Liver (tissue), 9 donors: Measurements from ENCODE around the gene COX7A2. TPM values are rescaled to one million over a fixed set of nuclear protein-coding genes. Genes with fewer than 3 reads are reported as not detected.

Experiments used
- DNase-seq: peaks from one replicate; pipeline ENCODE4 v3.0.0-alpha.2; 2017; ENCODE audit warnings: low spot score
- H3K27ac ChIP-seq, 2 donors: one replicate each; pipeline ENCODE4 v1.7.0; 2013; ENCODE audit warnings: inconsistent platforms in 2 of 2, low read length in 2 of 2, control low read depth in 1 of 2, low read depth in 1 of 2, mild to moderate bottlenecking in 1 of 2
- H3K27me3 ChIP-seq, 4 donors: one replicate each; pipeline versions ENCODE4 v1.6.1 to v1.7.0; 2013; ENCODE audit warnings: low read length in 3 of 4, inconsistent platforms in 1 of 4, mild to moderate bottlenecking in 1 of 4, moderate library complexity in 1 of 4; ENCODE audit not compliant: control insufficient read depth in 4 of 4, insufficient read depth in 4 of 4
- H3K36me3 ChIP-seq, 4 donors: one replicate each; pipeline versions ENCODE4 v1.6.1 to v1.7.0; 2013; ENCODE audit warnings: low read length in 3 of 4, mild to moderate bottlenecking in 3 of 4, low read depth in 1 of 4, moderate library complexity in 1 of 4; ENCODE audit not compliant: control insufficient read depth in 4 of 4, insufficient read depth in 3 of 4
- H3K4me1 ChIP-seq, 4 donors: one replicate each; pipeline versions ENCODE4 v1.6.1 to v1.7.0; 2013; ENCODE audit warnings: low read length in 3 of 4, mild to moderate bottlenecking in 3 of 4, moderate library complexity in 1 of 4; ENCODE audit not compliant: control insufficient read depth in 4 of 4, insufficient read depth in 4 of 4
- H3K4me3 ChIP-seq, 3 donors: one replicate each; pipeline versions ENCODE4 v1.6.1 to v1.7.0; 2013; ENCODE audit warnings: low read length in 3 of 3, control low read depth in 1 of 3, low read depth in 1 of 3, mild to moderate bottlenecking in 1 of 3
- H3K9ac ChIP-seq, 2 donors: one replicate each; pipeline ENCODE4 v1.7.0; 2013; ENCODE audit warnings: low read length in 2 of 2, mild to moderate bottlenecking in 2 of 2, moderate library complexity in 2 of 2, control low read depth in 1 of 2, low read depth in 1 of 2
- H3K9me3 ChIP-seq, 4 donors: one replicate each; pipeline versions ENCODE4 v1.6.1 to v1.7.0; 2013; ENCODE audit warnings: low read length in 3 of 4; ENCODE audit not compliant: control insufficient read depth in 4 of 4
- EGR1 ChIP-seq, 2 donors: IDR thresholded peaks; 2 replicates each; pipeline ENCODE4 v1.6.1; 2016 to 2018; ENCODE audit warnings: antibody characterized with exemption in 2 of 2, low read depth in 2 of 2
- FOXA1 ChIP-seq: IDR thresholded peaks from 2 replicates; pipeline ENCODE4 v1.6.1; 2016; ENCODE audit warnings: antibody characterized with exemption
- FOXA2 ChIP-seq: IDR thresholded peaks from 2 replicates; pipeline ENCODE4 v1.6.1; 2016; ENCODE audit warnings: antibody characterized with exemption
- GABPA ChIP-seq, 2 donors: IDR thresholded peaks in 1 of 2; conservative IDR thresholded peaks in 1 of 2; 2 replicates each; pipeline ENCODE4 v1.6.1; 2016; ENCODE audit warnings: antibody characterized with exemption in 2 of 2, mild to moderate bottlenecking in 1 of 2, moderate library complexity in 1 of 2
- HNF4A ChIP-seq, 2 donors: conservative IDR thresholded peaks; 2 replicates each; pipeline ENCODE4 v1.6.1; 2016; ENCODE audit warnings: antibody characterized with exemption in 2 of 2, mild to moderate bottlenecking in 2 of 2
- HNF4G ChIP-seq: IDR thresholded peaks from 2 replicates; pipeline ENCODE4 v1.6.1; 2016; ENCODE audit warnings: antibody characterized with exemption
- JUND ChIP-seq, 2 donors: IDR thresholded peaks; 2 replicates each; pipeline ENCODE4 v1.6.1; 2016; ENCODE audit warnings: antibody characterized with exemption in 2 of 2
- NR2F2 ChIP-seq: IDR thresholded peaks from 2 replicates; pipeline ENCODE4 v1.6.1; 2016; ENCODE audit warnings: antibody characterized with exemption
- RAD21 ChIP-seq, 2 donors: IDR thresholded peaks; 2 replicates each; pipeline ENCODE4 v1.6.1; 2016; ENCODE audit warnings: antibody characterized with exemption in 2 of 2, mild to moderate bottlenecking in 2 of 2
- RXRA ChIP-seq, 2 donors: IDR thresholded peaks; 2 replicates each; pipeline ENCODE4 v1.6.1; 2017 to 2018; ENCODE audit warnings: antibody characterized with exemption in 2 of 2, mild to moderate bottlenecking in 1 of 2
- SP1 ChIP-seq: IDR thresholded peaks from 2 replicates; pipeline ENCODE4 v1.6.1; 2018; ENCODE audit warnings: antibody characterized with exemption, mild to moderate bottlenecking
- TAF1 ChIP-seq: conservative IDR thresholded peaks from 2 replicates; pipeline ENCODE4 v1.6.1; 2016; ENCODE audit warnings: antibody characterized with exemption, mild to moderate bottlenecking
- YY1 ChIP-seq: IDR thresholded peaks from 2 replicates; pipeline ENCODE4 v1.6.1; 2016; ENCODE audit warnings: antibody characterized with exemption, mild to moderate bottlenecking
- WGBS: extraction: QIAGEN DNeasy Blood & Tissue Kit; methylation state at CpG from one replicate; pipeline ENCODE4 v1.1.7; 2013; 5-methylcytosine and 5-hydroxymethylcytosine counted together
- polyA plus RNA-seq, 2 donors: library from polyadenylated mRNA; stranded (reverse) in 1 of 2; unstranded in 1 of 2; fragments of 200-250 nt in 1 of 2; fragments of >200 nt in 1 of 2; fragmentation: Nextera tagmentation in 1 of 2; extraction: Ambion mirVana in 1 of 2; gene quantifications; one replicate each; pipeline versions ENCODE4 v1.2.1 to v1.2.3, GENCODE V29; 2013 to 2015
- total RNA-seq, 2 donors: library from RNA; depleted of rRNA; stranded (reverse); fragments of >200 nt; gene quantifications; one replicate each; pipeline ENCODE4 v1.2.3, GENCODE V29; 2014
- TF ChIP-seq, protein P1 (sequence below): IDR thresholded peaks from 2 replicates; pipeline ENCODE4 v1.6.1; 2016; ENCODE audit warnings: antibody characterized with exemption, mild to moderate bottlenecking
- TF ChIP-seq, protein P2 (sequence below): IDR thresholded peaks from 2 replicates; pipeline ENCODE4 v1.6.1; 2016; ENCODE audit warnings: antibody characterized with exemption
- TF ChIP-seq, protein P3 (sequence below): IDR thresholded peaks from 2 replicates; pipeline ENCODE4 v1.6.1; 2016; ENCODE audit warnings: antibody characterized with exemption
- TF ChIP-seq, protein P4 (sequence below): fragments of 150-350 bp; IDR thresholded peaks from 2 replicates; pipeline ENCODE4 v1.5.1; 2017; ENCODE audit warnings: improper control_type of control experiment, low read depth, low read length; ENCODE audit not compliant: missing input control
- TF ChIP-seq, protein P5 (sequence below): IDR thresholded peaks from 2 replicates; pipeline ENCODE4 v1.6.1; 2016; ENCODE audit warnings: antibody characterized with exemption
- donor health status: healthy.
- donor health status: healthy.
- donor health status: healthy.
- donor health status: healthy.
- donor health status: healthy.

Gene COX7A2
- total and polyA plus RNA-seq, 4 donors = 69.8 to 583 (median 289) TPM

DNA sequence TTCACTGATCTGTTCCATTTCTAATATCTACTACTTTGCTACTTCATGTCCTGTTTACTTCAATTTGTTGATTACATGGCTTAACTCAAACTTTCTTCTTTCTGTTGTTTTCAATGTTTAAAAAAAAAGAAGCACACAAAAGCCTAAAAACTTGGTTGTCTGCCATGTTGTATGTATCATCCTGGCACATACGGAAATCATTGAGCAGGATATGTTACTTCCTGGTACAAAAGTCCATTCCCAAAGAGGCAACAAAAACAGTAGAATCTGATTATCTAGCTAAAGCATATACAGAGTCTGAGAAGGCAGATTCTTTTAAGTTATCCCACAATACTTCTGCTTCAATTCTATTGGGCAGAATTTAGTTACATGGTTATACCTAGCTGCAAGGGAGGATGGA, 23.2 kb downstream of the COX7A2 start:
- TF ChIP-seq GABPA (IDR thresholded peaks at IDR 0.05 in 1 of 2, conservative IDR thresholded peaks at IDR 0.05 in 1 of 2) (peak in 1 of 2 donors; percentile 61), TAF1 (no peak), EGR1 (IDR thresholded peaks at IDR 0.05; ENCODE audit: low read depth in 2 of 2) (peak in 1 of 2 donors; percentile 11), NR2F2 (no peak), HNF4A (conservative IDR thresholded peaks at IDR 0.05) (peak; percentile 75 to 76), RAD21 (IDR thresholded peaks at IDR 0.05) (no peak), YY1 (peak; percentile 42), JUND (IDR thresholded peaks at IDR 0.05) (no peak), SP1 (peak; percentile 51), FOXA2 (no peak), HNF4G (no peak), FOXA1 (no peak), RXRA (IDR thresholded peaks at IDR 0.05) (no peak)
- TF ChIP-seq, protein P1, sequence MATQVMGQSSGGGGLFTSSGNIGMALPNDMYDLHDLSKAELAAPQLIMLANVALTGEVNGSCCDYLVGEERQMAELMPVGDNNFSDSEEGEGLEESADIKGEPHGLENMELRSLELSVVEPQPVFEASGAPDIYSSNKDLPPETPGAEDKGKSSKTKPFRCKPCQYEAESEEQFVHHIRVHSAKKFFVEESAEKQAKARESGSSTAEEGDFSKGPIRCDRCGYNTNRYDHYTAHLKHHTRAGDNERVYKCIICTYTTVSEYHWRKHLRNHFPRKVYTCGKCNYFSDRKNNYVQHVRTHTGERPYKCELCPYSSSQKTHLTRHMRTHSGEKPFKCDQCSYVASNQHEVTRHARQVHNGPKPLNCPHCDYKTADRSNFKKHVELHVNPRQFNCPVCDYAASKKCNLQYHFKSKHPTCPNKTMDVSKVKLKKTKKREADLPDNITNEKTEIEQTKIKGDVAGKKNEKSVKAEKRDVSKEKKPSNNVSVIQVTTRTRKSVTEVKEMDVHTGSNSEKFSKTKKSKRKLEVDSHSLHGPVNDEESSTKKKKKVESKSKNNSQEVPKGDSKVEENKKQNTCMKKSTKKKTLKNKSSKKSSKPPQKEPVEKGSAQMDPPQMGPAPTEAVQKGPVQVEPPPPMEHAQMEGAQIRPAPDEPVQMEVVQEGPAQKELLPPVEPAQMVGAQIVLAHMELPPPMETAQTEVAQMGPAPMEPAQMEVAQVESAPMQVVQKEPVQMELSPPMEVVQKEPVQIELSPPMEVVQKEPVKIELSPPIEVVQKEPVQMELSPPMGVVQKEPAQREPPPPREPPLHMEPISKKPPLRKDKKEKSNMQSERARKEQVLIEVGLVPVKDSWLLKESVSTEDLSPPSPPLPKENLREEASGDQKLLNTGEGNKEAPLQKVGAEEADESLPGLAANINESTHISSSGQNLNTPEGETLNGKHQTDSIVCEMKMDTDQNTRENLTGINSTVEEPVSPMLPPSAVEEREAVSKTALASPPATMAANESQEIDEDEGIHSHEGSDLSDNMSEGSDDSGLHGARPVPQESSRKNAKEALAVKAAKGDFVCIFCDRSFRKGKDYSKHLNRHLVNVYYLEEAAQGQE = no peak
- TF ChIP-seq, protein P2, sequence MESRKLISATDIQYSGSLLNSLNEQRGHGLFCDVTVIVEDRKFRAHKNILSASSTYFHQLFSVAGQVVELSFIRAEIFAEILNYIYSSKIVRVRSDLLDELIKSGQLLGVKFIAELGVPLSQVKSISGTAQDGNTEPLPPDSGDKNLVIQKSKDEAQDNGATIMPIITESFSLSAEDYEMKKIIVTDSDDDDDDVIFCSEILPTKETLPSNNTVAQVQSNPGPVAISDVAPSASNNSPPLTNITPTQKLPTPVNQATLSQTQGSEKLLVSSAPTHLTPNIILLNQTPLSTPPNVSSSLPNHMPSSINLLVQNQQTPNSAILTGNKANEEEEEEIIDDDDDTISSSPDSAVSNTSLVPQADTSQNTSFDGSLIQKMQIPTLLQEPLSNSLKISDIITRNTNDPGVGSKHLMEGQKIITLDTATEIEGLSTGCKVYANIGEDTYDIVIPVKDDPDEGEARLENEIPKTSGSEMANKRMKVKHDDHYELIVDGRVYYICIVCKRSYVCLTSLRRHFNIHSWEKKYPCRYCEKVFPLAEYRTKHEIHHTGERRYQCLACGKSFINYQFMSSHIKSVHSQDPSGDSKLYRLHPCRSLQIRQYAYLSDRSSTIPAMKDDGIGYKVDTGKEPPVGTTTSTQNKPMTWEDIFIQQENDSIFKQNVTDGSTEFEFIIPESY = no peak
- TF ChIP-seq, protein P3, sequence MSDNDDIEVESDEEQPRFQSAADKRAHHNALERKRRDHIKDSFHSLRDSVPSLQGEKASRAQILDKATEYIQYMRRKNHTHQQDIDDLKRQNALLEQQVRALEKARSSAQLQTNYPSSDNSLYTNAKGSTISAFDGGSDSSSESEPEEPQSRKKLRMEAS = peak; percentile 47
- TF ChIP-seq, protein P4, sequence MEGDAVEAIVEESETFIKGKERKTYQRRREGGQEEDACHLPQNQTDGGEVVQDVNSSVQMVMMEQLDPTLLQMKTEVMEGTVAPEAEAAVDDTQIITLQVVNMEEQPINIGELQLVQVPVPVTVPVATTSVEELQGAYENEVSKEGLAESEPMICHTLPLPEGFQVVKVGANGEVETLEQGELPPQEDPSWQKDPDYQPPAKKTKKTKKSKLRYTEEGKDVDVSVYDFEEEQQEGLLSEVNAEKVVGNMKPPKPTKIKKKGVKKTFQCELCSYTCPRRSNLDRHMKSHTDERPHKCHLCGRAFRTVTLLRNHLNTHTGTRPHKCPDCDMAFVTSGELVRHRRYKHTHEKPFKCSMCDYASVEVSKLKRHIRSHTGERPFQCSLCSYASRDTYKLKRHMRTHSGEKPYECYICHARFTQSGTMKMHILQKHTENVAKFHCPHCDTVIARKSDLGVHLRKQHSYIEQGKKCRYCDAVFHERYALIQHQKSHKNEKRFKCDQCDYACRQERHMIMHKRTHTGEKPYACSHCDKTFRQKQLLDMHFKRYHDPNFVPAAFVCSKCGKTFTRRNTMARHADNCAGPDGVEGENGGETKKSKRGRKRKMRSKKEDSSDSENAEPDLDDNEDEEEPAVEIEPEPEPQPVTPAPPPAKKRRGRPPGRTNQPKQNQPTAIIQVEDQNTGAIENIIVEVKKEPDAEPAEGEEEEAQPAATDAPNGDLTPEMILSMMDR = no peak
- TF ChIP-seq, protein P5, sequence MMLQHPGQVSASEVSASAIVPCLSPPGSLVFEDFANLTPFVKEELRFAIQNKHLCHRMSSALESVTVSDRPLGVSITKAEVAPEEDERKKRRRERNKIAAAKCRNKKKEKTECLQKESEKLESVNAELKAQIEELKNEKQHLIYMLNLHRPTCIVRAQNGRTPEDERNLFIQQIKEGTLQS = no peak
- H3K9ac ChIP-seq = no peak overlapping the region
- 14% methylated on average over 1 of the region's 1 CpG for WGBS
- no peak overlapping the region for H3K27ac ChIP-seq
- H3K4me1 ChIP-seq = peaks cover 8 to 27% (median 24%) of the 10 kb centered on the region in 4 donors
- peak overlapping the region in 1 of 3 donors; percentile 28 for H3K4me3 ChIP-seq
- H3K9me3 ChIP-seq = no peaks in the 10 kb centered on the region
- no peaks in the 10 kb centered on the region for H3K36me3 ChIP-seq
- H3K27me3 ChIP-seq = no peaks in the 10 kb centered on the region
- DNase-seq = no peak
